Stimulated activated CD4-positive, alpha-beta T cell treated with anti-CD3 and anti-CD28 coated beads, Interleukin-1b, Interleukin-23, amount 100 ng/mL, for 4 hours (primary cell): Measurements from ENCODE around the gene ABO.
"Not testable (repeated sequence)": the region's sequence is repeated elsewhere in the genome, so short reads cannot be mapped to it uniquely, and the experiment has no call there.

ENCODE experiments used
- DNase-seq, 2 donors: peaks; one replicate each; pipeline ENCODE4 v3.0.0-alpha.2; 2020; ENCODE audit warnings: low read depth in 2 of 2

The ABO gene

DNA sequence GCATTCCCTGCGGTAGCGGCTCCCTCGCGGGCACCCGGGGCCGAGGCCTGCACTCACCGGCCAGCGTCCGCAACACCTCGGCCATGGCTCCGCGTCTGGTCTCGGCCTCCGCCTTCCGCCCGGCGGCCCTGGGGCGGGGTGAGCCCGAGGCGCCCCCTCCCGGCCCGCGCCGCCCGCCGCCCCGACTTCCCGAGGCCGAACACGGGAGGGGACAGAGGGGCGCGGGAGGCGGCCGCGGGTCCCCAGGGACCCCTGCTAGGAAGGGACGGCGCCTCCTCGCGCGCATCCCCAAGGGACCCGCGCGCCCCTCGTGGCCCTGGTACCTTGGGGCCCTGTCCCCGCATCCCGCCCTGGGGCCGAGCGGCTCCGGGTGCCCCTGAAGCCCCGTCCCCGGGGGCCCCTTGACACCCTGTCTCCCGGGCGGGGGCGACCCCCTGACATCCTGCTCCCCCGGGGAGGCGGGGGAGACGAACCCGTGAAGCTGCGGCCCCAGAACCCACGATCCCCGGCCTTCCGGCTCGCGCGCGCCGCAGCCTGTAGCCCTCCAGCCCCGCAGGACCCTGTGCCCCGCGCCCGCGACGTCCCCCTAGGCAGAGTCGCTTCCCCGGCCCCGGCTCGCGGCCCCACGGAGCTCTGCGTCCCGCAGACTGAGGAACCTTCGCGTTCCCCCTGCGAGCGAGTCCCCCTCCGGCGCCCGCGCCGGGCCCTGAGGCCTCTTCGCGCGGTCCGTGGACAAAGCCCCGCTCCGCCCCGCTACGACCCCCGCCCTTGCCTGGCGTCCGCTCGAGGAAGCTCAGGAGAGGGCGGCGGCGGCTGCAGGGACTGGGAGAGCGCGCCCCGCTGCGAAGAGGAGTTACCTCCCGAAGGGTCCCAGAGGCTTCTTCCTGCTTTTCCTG lies at the start of gene ABO:
TSS of gene ABO (minus strand) at position 97 of the 896 bp plus-strand sequence.
- no peak for DNase-seq

DNA sequence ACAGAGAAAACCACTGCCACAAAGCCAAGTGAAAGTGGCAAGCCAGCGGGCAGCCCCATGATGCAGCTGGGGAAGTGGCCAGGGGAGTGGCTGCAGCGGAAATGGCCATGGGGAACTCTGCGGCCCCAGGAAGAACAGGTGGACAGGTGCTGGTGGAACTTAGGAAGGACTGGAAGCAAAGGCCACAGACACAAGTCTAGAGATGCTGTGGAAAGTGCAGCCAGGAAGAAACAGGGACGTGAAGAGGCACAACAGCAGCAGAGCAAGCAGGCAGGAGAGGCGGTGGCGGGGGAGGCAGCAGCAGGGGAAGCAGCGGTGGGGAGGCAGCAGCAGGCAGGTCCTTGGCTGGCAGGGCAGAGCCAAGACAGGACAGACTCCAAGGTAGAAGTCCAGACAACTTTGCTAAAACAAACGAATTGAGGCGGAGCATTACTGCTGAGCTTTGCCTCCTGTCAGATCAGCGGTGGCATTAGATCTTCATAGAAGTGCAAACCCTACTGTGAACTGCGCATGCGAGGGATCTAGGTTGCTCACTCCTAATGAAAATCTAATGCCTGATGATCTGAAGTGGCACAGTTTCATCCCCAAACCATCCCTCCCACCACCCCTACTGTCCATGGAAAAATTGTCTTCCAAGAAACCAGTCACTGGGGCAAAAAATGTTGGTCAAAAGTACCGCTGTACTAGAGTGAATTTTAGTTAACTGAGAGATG lies 49.1 kb upstream of the ABO start:
- DNase-seq = no peak

DNA sequence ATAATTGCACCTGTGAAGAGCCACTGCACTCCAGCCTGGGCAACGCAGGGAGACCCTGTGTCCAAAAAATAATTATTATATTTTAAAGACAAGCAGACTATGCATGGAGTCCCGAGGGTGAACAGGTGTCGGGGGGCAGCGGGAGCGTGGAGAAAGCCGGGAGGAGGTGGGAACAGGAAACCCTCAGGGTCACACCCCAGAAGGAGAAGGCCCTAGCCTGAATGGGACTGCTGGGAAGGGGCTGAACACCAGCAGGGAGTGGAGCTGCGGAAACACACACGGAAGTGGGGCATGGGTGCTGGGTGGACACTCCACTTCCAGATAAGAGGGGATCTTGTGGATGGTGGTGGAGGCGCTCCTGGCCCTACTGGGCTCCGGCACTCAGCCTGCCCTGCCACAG lies 48.2 kb upstream of the ABO start:
- DNase-seq = no peak

DNA sequence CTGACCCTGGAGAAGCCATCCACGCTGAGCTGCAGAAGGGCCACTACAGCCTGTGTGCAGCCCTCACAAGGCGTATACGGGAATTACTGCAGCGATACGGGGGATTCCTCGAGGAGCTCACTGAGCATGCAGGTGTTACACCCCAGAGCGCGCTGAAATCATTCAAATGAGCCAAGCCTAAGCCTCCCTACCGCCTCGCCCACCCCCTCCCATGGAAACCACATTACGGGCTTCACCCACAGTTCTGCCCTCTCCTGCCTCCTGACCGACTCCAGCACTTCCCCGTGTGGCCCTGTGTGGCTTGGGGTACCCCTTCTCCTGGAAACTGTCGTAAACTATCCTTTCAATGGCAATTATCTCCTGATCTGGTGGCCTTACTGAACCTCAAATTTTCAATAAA lies 47.7 kb upstream of the ABO start:
- no peak for DNase-seq

DNA sequence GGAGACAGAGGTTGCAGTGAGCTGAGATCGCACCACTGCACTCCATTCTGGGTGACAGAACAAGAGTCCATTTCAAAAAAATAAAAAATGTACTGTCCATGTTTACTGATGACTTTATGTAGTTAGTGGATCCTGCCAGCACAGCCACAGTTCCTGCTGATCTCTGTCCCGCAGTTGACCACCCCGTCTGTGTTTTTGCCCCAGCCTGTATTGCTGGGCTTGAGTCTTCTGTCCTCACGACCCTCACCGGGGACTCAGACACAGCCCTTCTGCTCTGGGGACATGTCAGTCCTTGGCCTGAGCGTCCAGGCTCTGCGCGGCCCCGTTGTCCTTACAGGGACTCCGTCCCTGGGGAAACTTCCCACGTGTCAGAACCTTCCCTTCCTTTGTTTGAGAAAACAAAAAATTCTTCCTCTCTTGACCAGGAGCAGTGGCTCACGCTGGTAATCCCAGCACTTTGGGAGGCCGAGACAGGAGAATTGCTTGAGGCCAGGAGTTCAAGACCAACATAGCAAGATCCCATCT lies 46.5 kb upstream of the ABO start:
- DNase-seq = no peak

DNA sequence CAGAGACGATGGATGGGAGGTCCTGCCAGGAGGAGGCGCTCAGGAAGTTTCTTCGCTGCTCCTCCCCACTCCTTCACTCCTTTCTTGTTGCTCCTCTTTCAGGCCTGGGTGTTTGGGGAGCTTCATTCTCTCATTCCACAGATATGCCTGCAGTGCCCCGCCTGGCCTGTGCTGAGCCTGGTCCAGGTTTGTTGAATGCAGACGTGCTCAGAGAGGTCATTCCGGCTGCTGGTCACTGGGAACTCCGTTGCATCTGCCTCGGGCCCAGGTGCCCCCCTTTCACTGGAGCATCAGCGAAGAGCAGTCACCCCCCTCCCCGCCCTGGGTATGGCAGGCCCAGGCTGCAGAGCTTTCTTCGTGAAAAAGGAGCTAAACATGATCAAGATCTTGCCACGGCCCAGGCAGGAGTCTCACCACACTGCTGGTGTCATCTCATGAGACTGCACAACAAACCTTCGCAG lies 45.5 kb upstream of the ABO start:
- no peak for DNase-seq

DNA sequence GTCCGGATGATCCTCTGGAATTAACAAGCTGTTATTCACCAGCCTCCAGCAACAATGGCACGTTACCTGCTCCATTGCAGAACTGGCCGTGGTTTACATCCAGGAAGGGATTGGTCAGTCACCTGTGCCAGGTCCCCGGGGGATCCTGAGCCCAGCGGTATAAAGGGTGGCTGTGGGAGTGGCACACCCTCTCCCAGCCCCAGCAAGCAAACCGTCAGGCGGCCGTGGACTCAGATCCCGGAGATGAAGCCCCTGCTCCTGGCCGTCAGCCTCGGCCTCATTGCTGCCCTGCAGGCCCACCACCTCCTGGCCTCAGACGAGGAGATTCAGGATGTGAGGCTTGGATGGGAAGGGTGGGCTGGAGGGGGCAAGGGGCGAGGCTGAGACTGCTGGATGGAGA lies 42.5 kb upstream of the ABO start:
- not testable (repeated sequence) for DNase-seq

DNA sequence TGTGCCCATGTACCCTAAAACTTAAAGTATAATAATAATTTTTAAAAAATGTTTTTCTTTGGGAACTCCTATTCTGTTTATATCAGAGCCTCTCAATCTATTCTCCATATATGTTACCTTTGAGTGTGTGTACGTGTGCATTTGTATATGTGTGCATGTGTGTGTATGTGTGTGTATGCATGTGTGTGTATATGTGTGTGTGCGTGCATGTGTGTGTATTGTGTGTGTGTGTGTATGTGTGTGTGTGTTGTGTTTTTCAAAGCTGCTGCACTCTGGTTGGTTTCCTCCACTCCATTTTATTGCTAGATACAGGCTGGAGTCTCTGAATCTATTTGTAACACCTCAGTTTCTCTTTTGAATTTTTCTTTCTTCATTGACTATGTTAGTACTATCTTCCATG lies 41.0 kb upstream of the ABO start:
- no peak for DNase-seq

DNA sequence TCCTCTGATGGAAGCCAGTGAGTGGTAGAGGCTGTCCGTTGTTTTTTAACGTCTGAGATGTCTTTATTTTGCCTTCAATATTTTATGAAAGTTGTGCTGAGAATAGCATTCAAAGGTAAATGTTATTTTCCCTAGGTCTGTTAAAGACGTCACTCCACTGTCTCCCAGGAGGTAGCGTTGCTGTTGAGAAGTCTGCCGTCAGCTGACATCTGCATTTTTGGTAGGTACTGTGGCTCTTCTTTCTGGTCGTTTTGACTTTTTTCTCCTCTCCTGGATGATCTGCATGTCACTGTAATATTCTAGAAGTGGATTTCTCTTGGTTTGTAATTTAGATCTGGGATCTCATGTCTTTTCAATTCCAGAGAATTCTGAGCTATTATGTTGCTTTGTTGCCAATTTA lies 34.6 kb upstream of the ABO start:
- no peak for DNase-seq

DNA sequence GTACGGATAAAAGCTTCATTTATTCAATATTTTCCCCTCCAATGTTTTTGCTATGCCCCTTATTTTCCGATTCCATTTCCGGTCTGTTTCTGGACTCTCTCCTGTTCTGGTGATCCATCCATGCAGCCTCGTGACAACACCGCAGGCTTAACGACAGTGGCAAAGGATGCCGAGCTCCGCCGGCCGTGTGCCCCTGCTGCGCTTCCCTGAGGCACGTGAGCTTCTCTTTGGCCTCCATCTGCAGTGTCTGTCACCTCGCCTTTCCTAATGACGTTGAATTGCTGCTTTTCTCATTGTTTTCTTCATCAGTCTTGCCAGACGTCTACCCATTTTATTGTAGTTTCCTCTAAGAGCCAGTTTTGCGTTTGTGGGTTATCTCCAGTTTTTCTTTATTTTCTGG lies 32.3 kb upstream of the ABO start:
- no peak for DNase-seq

DNA sequence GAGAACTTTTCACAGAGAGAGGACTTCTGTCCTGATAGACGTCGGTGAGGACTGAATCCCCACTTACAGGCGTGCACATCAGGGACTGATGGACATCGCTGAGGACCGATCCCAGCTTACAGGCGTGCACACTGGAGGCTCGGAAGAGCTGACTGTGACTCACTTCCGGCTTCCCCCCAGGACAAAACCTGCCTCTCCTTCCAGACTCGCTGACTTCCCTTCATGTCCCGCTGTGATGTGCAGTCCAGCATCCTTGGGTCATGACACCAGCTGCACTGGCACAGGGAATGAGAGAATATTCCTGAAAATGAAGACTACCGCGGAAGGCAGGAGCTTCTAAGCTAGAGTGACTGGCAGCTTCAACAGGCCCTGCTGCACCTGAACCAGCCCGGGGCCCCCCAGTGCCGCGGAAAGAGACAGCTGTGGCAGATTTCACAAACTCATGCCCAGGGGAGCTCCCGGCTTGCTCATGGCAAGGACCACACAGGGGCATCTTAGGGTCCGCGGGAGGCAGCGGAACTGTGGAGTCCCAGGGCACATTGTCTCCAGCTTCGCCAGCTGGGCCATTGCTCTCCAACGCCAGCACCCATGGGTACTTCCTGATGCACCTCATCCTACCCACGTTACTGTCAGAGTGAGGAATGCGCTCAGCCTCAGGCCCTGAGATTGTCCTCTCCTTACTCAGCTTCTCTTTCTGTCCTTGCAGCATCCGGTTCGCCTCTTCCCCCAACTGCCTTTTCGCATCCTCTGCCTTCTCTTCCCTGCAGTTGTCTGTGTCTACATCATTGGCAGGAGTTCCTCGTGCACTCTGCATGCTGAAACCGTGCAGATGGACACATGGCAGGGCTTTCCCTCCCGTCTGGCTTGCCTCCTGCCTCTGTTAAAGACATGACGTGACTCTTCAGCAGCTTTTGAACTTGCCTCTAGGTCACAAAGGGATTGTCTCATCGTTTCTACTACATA lies 31.5 kb upstream of the ABO start:
- no peak for DNase-seq

DNA sequence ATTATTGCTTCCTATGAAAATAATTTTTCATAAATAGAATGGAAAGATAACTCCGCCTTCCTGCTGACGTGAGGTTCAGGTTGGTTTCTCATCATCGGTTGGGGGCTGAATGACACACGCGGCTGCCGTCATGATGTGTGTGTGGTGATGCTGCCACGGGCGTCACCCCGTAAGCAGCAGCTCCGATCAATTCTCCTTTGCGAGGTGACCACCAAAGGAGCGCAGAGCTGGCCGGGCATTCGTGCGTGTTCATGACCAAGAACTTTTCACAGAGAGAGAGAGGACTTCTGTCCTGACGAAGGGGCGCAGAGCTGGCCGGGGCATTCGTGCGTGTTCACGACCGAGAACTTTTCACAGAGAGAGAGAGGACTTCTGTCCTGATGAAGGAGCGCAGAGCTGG lies 30.7 kb upstream of the ABO start:
- no peak for DNase-seq

DNA sequence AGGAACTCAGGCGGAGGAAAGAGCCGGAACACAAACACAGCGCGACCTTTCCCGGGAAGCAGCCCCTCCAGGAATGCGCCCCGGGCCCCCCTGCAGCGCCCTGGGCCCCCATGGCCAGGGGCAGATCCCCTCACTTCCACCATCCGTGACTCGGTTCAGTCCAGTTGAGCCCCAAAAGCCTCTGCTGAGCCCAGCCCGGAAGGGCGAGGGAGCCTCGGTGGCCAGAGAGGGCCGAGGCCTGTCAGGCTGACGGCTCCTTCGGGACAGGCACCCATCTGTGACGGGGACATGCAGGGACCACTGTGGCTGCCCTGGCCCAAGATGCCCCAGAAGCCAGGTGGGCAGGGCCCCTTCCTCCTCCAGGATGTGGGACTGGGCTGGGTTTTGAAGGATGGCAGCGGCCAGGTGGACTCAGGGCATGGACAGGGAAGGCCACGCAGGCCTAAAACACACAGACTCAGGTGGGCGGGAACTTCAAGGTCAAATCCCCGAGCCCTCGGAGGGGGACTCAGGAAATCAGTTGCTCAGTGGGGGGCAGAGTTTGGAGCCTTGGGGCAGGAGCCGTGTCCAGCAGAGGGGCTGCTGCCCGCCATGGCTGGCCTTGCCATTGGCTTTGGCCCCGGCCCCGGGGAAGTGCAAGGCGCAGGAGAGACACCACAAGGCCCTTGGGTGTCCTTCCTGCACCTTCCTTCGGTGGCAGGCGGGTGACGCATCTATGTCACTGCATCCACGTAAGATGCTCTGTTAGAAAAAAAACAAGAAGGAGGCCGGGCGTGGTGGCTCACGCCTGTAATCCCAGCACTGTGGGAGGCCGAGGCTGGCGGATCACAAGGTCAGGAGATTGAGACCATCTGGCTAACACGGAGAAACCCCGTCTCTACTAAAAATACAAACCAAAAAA lies 29.7 kb upstream of the ABO start:
- no peak for DNase-seq

DNA sequence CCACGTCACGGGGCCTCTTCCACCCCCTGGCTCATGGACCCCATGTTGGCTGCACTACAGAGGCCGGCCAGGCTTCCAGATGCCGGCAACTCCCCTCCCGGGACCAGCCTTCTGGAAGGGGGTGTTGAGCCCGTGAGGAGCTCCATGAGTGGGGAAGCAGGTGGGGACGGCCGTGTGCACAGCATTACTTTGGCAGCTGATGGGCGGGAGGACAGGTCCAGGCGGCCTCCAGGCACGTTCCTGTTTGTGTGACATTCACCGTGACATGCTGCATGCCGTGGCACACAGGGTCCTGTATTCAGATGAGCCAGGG lies 29.1 kb upstream of the ABO start:
- no peak for DNase-seq

DNA sequence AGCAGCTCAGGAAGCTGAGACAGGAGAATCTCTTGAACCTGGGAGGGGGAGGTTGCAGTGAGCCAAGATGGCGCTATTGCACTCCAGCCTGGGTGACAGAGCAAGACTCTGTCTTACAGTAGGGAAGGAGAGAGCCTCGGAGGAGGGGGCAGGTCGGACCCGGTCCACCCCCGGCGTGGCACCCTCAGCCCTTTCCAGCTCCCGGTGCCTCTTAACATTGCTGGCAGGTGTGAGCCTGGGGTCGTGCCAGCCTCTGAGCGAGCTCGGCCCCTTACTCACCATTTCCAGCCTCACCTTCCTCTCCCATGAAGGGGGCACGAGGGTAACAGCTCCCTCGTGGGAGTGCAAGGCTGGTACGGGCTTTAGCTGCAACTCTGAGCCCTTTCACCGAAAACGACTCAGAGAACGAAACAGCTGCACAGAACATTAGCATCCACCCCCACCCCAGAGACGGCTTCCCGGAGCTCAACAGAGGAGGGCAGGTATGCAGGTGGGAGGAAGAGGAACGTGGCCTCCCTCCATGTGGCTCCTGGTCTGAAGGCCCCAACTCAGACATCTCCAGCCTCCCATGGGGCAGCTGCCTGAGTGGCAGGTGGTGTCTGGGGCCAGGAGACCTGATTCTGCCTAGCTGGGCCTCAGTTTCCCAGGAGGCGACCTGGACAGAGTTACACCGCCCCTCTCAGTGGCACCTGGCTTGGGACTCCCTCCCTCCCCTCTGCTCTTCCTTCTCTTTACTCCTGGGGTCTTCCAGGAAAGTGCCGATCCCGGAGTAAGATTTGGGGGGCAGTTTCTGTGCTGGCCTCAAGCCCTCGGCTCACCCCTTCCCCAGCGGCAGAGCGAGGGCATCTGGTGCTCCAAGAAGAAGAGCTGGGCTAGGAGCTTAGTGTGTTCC lies 28.5 kb upstream of the ABO start:
- DNase-seq = no peak

DNA sequence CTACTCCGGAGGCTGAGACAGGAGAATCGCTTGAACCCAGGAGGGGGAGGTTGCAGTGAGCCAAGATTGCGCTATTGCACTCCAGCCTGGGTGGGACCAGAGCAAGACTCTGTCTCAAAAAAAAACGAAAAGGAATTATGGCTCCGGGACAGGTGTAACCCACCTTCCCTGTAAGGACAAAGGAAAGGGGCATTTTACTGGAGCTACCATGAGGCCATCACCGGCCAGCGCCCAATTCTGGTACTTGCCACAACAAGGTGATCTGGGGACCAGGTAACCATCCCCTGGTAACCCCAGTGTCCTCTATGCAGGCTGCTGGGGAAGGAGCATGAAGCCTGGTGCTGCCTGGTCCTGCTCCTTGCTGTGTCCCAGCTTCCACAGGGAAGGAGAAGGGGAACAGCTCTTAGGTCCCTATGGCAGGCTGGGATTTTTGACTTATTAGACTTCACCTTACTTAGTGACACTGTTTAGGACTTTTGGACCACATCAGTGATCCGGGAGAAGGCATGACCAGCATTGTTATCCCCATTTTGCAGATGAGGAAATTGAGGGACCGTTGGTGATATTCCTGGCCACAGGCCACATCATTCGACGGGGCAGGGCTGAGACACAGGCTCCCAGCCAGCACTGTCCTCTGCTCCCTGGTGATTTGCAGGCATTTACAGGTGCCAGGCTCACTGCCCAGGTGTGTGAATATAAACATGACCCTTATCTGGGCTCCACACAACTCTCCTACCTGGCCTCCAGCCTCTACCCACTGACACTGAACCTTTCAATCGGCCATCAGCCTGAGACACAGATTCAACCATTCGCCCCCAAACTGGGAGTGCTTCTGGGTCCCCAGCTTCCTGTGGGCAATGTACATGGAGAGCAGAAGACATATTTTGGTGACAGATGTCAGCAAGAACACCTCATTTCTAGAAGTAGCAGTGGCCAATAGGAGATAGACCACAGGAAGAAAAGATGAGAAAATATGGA lies 26.5 kb upstream of the ABO start:
- no peak for DNase-seq

DNA sequence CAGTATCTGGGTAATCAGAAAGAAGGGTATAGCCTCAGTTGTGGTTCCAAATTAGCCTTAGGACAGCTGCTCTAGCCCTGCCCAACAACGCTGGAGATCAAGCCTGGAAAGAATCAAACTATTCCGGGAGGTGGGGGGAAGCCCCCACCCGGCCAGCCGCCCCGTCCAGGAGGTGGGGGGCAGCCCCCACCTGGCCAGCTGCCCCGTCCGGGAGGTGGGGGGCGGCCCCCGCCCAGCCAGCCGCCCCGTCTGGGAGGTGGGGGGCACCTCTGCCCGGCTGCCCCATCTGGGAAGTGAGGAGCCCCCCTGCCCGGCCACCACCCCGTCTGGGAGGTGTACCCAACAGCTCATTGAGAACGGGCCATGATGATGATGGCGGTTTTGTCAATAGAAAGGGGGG lies 25.0 kb upstream of the ABO start:
- DNase-seq = not testable (repeated sequence)

DNA sequence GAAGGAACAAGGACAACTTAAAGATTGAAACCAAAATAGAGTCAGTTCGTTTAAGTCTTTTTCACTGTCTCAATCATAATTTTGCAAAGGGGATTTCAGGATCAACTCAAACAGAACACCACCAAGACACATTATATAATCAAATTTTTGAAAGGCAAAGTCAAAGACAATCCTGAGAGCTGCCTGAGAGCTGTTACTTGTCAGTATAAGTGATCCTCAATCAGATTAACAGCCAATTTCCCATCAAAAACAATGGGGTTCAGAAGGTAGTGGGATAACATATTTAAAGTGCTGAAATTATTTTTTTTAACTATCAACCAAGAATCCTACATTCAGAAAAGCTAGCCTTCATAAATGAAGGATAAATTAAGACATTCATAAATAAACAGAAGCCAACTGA lies 19.3 kb upstream of the ABO start:
- no peak for DNase-seq
